RWPE2 (cell line): ENCODE measurements around the gene PITX1.

ENCODE experiments used
- ATAC-seq: fragments of 200-7000 bp; cut with Tn5 transposase; 3 replicates; pipeline ENCODE4 v1.9.1; 2021; ENCODE audit warnings: low read depth
- DNase-seq: peaks from one replicate; pipeline ENCODE4 v3.0.0-alpha.2; 2020; ENCODE audit warnings: low spot score
- H3K27ac ChIP-seq: fragments of 450-650 bp; 2 replicates; pipeline ENCODE4 v1.5.1; 2017; ENCODE audit warnings: mild to moderate bottlenecking; ENCODE audit not compliant: poor library complexity, severe bottlenecking
- H3K27me3 ChIP-seq: fragments of 250-450 bp; sonication (Bioruptor Pico); 2 replicates; pipeline ENCODE4 v1.5.1; 2021; ENCODE audit warnings: mild to moderate bottlenecking, moderate library complexity; ENCODE audit not compliant: insufficient read depth, poor library complexity, severe bottlenecking
- H3K36me3 ChIP-seq: fragments of 250-450 bp; sonication (Bioruptor Pico); 2 replicates; pipeline ENCODE4 v1.5.1; 2020; ENCODE audit warnings: low read depth, mild to moderate bottlenecking, moderate library complexity
- H3K4me1 ChIP-seq: fragments of 250-450 bp; sonication (Bioruptor Pico); 2 replicates; pipeline ENCODE4 v1.5.1; 2021; ENCODE audit warnings: mild to moderate bottlenecking, moderate library complexity; ENCODE audit not compliant: insufficient read depth, poor library complexity, severe bottlenecking
- H3K4me3 ChIP-seq: fragments of 250-450 bp; sonication (Bioruptor Pico); 2 replicates; pipeline ENCODE4 v1.5.1; 2021; ENCODE audit warnings: mild to moderate bottlenecking, moderate library complexity; ENCODE audit not compliant: severe bottlenecking
- H3K9me3 ChIP-seq: fragments of 250-450 bp; sonication (Bioruptor Pico); 2 replicates; pipeline ENCODE4 v1.5.1; 2021; ENCODE audit warnings: mild to moderate bottlenecking, moderate library complexity; ENCODE audit not compliant: severe bottlenecking
- TF ChIP-seq, protein P1 (sequence below): fragments of 450-650 bp; IDR thresholded peaks from one replicate; pipeline ENCODE4 v1.5.1; 2017; ENCODE audit warnings: mild to moderate bottlenecking, moderate library complexity; ENCODE audit not compliant: poor library complexity, severe bottlenecking

Gene PITX1

DNA sequence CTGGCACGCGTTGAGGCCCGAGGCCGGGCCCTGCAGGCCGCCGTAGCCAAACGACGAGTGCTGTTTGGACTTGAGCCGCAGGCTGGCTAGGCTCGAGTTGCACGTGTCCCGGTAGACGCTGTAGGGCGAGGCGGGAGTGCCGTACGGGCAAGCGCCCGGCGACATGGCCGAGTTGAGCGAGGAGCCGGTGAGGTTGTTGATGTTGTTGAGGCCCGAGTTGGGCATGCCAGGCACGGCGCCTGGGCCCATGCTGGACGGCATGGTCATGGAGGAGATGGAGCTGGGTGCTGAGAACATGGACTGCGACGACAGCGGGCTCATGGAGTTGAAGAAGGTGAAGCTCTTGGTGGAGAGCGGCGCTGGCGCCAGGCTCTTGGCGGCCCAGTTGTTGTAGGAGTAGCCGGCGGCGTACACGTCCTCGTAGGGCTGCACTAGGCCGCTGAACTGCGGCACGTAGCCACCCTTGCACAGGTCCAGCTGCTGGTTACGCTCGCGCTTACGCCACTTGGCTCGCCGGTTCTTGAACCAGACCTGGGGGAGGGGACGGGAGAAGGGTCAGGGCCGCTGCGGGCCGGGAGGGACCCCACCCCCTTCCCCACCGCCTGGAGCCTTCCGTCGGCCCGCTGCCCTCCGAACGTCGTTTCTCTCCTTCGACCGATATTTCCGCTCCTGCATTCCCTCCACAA is 5.1 kb downstream of the PITX1 start:
- H3K4me1 ChIP-seq, result peaks cover 32% of the 10 kb centered on the region
- no peaks in the 10 kb centered on the region for H3K27me3 ChIP-seq
- H3K9me3 ChIP-seq, result no peaks in the 10 kb centered on the region
- peaks cover 56% of the 10 kb centered on the region for H3K36me3 ChIP-seq
- TF ChIP-seq, protein P1, sequence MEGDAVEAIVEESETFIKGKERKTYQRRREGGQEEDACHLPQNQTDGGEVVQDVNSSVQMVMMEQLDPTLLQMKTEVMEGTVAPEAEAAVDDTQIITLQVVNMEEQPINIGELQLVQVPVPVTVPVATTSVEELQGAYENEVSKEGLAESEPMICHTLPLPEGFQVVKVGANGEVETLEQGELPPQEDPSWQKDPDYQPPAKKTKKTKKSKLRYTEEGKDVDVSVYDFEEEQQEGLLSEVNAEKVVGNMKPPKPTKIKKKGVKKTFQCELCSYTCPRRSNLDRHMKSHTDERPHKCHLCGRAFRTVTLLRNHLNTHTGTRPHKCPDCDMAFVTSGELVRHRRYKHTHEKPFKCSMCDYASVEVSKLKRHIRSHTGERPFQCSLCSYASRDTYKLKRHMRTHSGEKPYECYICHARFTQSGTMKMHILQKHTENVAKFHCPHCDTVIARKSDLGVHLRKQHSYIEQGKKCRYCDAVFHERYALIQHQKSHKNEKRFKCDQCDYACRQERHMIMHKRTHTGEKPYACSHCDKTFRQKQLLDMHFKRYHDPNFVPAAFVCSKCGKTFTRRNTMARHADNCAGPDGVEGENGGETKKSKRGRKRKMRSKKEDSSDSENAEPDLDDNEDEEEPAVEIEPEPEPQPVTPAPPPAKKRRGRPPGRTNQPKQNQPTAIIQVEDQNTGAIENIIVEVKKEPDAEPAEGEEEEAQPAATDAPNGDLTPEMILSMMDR, result no peak
- ATAC-seq (peak; percentile 4; the same call in 1 of the 3 replicates), DNase-seq (peak; percentile 83)
- peak overlapping the region; percentile 91 for H3K4me3 ChIP-seq
- H3K27ac ChIP-seq, result peak overlapping the region; percentile 85

DNA sequence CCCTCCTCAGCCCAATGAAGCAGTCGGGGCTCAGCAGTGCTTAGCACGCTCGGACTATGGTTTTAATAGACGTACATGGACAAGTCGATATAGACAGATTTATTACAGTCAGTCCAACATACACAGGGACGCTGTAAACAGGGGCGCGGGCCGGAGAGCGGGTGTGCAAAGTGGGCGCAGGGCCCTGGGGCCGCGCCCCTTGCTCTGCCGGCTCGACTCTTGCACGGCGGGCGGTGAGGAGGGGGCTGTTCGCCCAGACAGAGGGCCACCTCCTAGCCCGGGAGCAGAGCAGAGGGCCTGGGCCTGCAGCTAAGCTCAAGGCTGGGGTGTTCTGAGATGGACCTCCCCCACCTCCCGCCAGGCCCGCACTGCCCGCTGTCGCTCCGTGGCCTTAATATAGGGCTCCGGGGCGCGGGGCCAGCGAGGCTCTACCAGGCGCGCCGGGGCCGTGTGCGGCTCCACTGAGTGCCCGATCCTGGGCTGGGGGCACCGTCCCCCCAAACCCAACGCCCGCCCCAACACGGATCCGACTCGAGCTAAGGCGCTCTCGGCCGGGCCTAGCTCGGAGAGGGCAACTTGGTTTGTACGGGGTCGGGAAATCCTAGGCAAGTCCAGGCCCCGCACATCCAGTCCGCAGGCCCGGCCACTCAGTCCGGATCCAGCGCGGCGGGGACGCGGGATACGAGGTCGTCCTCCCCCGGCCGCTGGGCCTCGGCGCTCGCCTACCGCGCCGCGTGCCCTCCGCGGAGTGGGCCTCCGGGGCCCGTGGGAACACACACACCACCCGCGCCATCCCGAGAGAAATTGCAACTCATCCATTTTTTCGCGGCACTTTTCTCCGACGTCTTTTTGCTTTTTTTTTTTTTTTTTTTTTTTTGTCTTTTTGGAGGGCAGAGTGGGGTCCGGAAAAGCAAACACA is 6.1 kb downstream of the PITX1 start:
- Histone ChIP-seq H3K36me3 (peaks cover 56% of the 10 kb centered on the region), H3K27me3 (no peaks in the 10 kb centered on the region), H3K4me3 (peak overlapping the region; percentile 14), H3K27ac (peak overlapping the region; percentile 85), H3K4me1 (peaks cover 32% of the 10 kb centered on the region), H3K9me3 (no peaks in the 10 kb centered on the region)
- DNase-seq (no peak), ATAC-seq (peak; percentile 0; the same call in 1 of the 3 replicates)
- TF ChIP-seq, protein P1, result no peak

DNA sequence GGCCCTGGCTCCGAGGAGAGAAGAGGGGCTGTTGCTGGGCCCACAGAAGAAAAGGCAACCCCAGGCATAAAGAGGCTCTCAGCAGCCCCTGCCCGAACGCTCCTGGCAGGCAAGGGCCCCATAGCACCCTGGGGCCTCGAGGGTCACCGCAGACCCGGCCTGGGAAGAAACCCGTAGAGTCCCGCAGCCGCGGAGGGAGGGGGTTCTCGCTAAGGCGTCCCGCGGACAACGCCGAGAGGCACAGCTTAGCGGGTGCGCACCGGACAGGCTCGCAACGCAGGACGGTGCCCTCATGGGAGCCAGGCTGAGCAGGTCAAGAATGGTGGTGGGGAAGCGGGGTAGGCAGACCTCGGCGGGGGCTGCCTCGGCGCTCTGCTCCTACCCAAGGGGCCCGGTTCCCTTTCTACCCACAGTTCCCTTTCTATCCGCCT is 6.7 kb downstream of the PITX1 start:
- Histone ChIP-seq H3K4me3 (peak overlapping the region; percentile 14), H3K4me1 (peaks cover 32% of the 10 kb centered on the region), H3K27me3 (no peaks in the 10 kb centered on the region), H3K9me3 (no peaks in the 10 kb centered on the region), H3K36me3 (peaks cover 49% of the 10 kb centered on the region), H3K27ac (peak overlapping the region; percentile 85)
- TF ChIP-seq, protein P1, result no peak
- ATAC-seq (peak; percentile 5; the same call in 1 of the 3 replicates), DNase-seq (no peak)

DNA sequence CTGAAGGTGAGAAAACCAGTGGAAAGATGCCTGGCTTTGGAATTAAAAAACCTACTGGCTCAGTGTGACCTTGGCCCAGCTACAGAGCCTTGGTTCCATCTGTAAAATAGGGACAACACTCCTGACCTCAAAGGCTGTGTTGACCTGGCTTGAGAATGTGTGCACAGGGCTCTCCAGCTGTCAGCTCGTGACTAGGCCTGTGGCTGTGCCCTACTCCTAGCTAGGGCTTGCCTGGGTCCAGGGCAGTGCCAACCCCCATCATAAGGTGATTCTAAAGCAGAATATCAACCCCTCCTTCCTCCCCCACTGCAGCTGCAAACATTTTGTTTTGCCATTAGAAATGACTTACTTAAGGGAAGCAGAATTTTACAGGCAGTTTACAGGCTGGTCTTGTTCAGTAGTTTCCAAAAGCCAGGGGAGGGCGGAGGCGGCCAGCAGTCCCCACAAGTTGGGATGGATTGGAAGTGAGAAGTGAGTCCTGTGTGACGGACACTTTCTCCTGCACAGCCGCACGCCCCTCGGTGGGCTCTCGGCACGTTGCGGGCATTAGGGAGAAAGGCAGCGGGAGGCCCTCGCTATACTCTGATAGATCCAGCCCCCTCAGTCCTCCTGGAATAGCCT is 7.3 kb downstream of the PITX1 start:
- Histone ChIP-seq H3K4me3 (no peak overlapping the region), H3K27me3 (no peaks in the 10 kb centered on the region), H3K36me3 (peaks cover 44% of the 10 kb centered on the region), H3K4me1 (peaks cover 32% of the 10 kb centered on the region), H3K27ac (peak overlapping the region; percentile 85), H3K9me3 (no peaks in the 10 kb centered on the region)
- TF ChIP-seq, protein P1, result no peak
- ATAC-seq (peak; percentile 3; the same call in 1 of the 3 replicates), DNase-seq (no peak)
